Occipital lobe (tissue), 2 donors: Measurements from ENCODE around the gene PUDP. TPM values are rescaled to one million over a fixed set of nuclear protein-coding genes. Genes with fewer than 3 reads are reported as not detected.

Experiments used
- DNase-seq: peaks from one replicate; lab custom pipeline; 2025; lab: John Stamatoyannopoulos, UW
- total RNA-seq: library from RNA; depleted of rRNA; stranded (reverse); fragments of >200 nt; gene quantifications from one replicate; pipeline ENCODE4 v1.2.3, GENCODE V29; 2014

PUDP gene
- total RNA-seq, 1 donor from 2014 or later: 5.8 TPM

GRCh38 chrX:7146703-7147412, 1.1 kb downstream of the PUDP start:
- DNase-seq: peak; percentile 20

GRCh38 chrX:7146020-7146702, 1.8 kb downstream of the PUDP start:
- DNase-seq: no peak

- no peak for DNase-seq
These were observed 2.5 kb downstream of the PUDP start for GRCh38 chrX:7145454-7145853.

DNA sequence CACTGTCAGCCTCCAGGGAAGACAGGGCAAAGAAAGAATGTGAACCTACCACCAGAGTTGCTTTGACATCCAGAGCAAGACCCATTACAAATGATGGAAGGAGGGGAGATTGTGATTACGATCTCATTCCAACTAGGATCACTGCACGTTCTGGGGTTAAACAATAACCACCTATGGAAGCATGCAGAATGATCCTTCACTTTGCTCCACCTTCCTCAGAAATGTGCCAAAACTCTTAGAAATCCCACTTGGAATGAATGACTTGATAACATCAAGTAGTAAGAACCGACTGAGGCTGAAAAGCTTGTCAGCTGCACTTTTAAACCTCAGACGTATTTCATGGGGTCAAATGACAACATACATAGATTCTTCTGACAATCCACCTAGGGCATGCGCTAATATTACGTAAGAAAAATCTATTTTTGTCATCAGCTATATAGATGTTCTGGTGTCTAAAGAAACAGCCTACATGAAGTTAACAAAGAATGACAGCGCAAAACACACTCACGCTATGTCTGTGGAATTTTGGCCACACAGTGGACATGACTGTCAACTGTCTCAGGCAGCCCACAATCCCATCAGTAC, 3.9 kb downstream of the PUDP start:
- DNase-seq: no peak

- no peak for DNase-seq
These were observed 4.9 kb downstream of the PUDP start for GRCh38 chrX:7143076-7143475.

DNA sequence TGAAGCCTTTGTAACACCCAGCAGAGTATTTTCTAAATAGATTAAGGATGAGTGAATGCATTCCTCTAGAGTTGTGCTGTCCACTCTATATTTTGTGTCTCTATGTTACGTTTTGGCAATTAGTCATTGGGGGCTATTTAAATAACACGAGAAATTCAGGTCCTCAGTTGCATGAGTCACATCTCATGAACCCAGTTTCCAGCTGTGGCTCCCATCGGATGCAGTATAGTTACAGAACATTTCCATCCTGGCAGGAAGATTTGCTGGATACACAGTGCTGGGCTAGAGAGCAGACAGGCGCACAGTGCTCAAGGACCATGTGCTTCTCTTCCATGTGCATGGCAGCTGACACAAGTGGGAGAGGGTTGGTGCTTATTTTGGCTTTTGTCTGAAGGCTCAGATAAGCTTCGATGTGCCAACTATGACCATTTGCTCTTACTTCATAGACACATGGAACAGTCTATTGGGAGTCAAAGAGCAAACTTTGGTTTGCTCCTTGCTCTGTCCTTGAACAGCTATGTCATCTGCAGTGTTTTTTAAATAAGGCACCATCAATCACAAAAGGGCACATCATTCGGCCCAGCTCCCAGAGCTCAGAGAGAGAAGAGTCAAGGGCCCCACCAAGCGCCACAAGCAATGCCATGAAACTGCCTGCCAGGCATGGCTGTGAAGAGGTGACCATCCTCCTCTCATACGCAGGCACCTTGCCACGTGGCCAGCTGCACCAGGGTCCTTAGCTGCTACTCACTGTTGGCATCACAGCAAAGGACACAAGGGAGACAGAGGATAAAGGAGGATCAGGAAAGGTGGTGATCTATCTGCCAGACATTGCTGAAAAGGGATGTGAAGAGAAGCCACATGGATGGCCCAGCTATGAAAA, 8.5 kb downstream of the PUDP start:
- DNase-seq: no peak

DNA sequence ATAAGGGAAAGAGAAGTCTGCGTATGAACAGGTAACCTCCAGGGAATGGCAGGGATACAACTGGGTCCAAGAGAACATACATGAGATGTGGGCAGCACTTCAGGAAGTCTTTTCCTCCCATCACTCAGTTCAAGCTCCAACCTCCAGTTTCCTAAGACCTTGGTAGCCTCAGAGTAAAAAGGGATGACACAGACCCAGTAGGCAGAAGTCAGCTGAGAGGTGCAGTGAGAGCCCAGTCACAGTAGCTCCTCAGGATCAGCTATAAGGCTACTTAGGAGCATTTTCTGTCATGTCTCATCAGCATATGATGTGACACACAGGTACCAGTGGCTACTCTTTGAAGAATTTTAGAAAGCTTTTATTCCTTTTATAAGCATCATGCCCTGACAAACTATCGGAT, 13.0 kb downstream of the PUDP start:
- DNase-seq: no peak

GRCh38 chrX:7133050-7133440, 14.9 kb downstream of the PUDP start:
- peak; percentile 4 for DNase-seq

GRCh38 chrX:7132335-7133049, 15.5 kb downstream of the PUDP start:
- no peak for DNase-seq

DNA sequence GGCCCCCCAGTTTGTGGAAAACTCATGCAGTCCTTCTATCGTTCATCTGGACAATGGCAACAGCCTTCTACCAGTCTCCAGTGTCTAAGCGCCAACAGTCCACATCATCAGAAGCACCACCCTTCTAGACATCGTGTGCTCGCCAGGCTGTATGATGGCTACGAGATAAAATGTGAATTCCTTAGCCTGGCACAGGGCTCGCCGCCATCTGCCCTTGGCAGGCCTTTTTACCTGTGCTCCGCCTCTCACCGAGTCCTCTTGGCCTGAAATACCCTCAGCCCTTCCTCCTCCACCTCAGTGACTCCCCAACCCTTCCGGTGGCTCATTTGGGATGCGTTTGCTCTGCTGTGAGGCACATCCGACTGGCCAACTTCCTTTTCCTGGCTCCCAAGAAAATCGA, 16.3 kb downstream of the PUDP start:
- DNase-seq: no peak

DNA sequence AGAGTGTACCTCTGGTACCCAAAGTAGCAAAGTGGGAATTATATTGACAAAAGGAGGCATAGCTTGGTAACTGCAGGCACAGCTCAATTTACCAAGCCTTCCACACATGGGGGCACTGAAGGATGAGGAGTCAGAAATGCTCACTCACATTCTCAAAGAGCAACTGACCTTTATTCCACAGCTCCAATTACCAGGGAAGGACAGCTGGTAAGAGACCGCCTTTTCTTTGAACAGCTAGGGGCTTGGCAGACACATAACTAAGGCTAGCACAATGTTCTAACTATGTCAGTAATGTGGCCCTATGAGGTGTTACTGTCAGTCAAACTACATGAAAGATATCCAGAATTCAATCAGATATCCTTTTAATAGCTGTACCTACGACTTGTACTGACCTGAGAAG, 20.9 kb downstream of the PUDP start:
- no peak for DNase-seq

DNA sequence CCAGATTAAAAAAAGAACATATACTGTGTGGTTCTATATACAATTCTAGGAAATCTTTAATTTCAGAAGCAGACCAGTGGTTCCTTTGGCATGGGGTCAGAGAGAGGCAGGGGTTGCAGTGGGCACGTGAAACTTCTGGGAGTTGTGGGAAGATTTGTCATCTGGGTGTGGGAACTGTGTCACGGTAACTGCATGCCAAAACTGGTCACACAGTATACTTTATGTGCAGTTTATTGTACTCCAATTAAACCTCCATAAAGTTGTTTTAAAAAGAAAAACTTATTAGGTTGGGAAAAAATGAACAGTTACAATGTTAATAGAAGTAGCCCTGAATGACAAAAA, 27.1 kb downstream of the PUDP start:
- no peak for DNase-seq

DNA sequence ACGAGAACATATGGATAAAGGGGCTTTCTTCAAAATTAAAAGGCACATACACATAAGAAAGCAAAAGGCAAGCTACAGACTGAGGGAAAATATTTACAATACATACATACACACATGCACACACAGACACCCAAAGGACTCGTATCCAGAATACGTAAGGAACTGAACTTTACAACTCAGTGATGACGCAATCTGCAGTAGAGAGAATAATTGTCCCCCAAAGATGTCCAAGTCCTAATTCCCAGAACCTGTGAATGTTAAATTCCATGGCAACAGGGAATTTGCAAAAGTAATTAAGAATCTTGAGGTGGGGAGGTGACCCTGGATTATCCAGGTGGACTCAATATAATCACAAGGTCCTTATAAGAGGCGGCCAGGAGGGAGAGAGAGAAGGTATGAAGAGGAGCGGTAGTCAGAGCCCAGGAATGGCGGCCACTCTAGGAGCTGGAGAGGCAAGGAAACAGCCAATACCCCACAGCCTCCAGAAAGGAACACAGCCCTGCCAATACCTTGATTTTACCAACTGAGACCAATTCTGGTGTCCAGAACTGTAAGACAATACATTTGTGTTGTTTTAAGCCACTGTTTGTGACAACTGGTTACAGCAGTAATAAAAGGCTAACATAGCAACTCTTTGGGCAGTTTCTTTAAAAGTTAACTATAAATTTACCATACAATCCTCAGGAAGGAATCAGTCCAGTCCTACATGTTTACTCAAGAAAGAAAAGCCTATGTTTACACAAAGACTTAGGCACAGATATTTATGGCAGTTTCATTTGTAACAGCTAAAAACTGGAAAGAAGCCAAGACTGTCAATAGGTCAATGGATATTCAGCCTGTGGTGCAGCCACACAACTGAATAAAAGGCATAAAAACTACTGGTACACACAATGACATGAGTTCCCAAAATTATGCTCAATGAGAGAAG, 27.7 kb downstream of the PUDP start:
- DNase-seq: no peak

GRCh38 chrX:7117587-7117986, 30.4 kb downstream of the PUDP start:
- no peak for DNase-seq

GRCh38 chrX:7116081-7116480, 31.9 kb downstream of the PUDP start:
- no peak for DNase-seq

DNA sequence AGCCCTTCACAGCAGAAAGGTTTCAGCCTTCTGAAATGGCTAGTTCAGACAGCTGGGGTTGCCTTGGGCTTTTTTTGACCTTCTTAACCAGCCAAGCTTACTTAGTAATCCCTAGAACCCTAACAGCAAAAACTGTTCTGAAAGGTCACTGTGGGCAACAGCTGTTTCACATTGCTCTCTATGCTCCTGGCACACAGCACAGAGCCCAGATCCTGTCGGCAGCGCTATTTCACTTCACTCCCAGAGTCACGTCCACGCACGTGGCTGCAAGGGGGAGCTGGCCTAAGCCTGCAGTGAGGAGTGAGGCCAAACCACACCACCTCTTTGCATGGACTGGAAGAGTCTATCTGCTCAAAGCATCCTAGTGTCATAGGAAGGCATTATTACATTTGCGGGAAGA, 32.4 kb downstream of the PUDP start:
- DNase-seq: no peak

GRCh38 chrX:7112071-7112470, 35.9 kb downstream of the PUDP start:
- no peak for DNase-seq

GRCh38 chrX:7111518-7111917, 36.4 kb downstream of the PUDP start:
- no peak for DNase-seq

- DNase-seq: no peak
These were observed 37.1 kb downstream of the PUDP start for GRCh38 chrX:7110821-7111276.
